ENCODE data around the gene RBM43. TPM values are rescaled to one million over a fixed set of nuclear protein-coding genes. Genes with fewer than 3 reads are reported as not detected.
"Not testable (repeated sequence)": the region's sequence is repeated elsewhere in the genome, so short reads cannot be mapped to it uniquely, and the experiment has no call there.

The RBM43 gene
- total RNA-seq, 1 experiment from 2014 or later, result 3.5 TPM

GRCh38 chr2:151237422-151238025, 24.1 kb downstream of the RBM43 start:
- in situ Hi-C loops (cut with HindIII; ENCODE audit: low sequenced_read_pairs), result no loop called here

DNA sequence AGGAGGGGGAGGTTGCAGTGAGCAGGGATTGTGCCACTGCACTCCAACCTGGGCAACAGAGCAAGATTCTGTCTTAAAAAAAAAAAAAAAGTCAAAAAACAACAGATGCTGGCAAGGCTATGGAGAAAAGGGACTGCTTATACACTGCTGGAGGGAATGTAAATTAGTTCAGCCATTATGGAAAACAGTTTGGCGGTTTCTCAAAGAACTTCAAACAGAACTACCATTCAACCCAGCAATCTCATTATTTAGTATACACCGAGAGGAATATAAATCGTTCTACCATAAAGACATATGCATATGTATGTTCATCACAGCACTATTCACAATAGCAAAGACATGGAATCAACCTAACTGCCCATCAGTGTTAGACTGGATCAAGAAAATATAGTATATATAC, 27.9 kb downstream of the RBM43 start:
- DNase-seq (ENCODE audit: low spot score); in situ Hi-C loops (cut with HindIII; ENCODE audit: low sequenced_read_pairs): not testable (repeated sequence)

More at GRCh38 chr2:151237422-151238025, 24.1 kb downstream of the RBM43 start:
- no peak for DNase-seq (ENCODE audit: low spot score)

DNA sequence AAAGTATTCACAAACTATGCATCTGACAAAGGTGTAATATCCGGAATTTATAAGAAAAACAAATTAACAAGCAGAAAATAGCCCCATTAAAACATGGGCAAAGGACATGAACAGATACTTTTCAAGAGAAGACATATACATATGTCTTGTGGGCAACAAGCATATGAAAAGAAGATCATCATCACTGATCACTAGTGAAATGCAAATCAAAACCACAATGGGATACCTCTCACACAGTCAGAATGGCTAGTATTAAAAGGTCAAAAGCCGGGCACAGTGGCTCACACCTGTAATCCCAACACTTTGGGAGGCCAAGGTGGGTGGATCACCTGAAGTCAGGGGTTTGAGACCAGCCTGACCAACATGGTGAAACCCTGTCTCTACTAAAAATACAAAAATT, 28.4 kb downstream of the RBM43 start:
- in situ Hi-C loops (cut with HindIII; ENCODE audit: low sequenced_read_pairs); DNase-seq (ENCODE audit: low spot score): not testable (repeated sequence)

- in situ Hi-C loops (cut with HindIII; ENCODE audit: low sequenced_read_pairs), result no loop called here
- DNase-seq (ENCODE audit: low spot score), result no peak
These were observed 31.0 kb downstream of the RBM43 start for GRCh38 chr2:151230627-151231140.

DNA sequence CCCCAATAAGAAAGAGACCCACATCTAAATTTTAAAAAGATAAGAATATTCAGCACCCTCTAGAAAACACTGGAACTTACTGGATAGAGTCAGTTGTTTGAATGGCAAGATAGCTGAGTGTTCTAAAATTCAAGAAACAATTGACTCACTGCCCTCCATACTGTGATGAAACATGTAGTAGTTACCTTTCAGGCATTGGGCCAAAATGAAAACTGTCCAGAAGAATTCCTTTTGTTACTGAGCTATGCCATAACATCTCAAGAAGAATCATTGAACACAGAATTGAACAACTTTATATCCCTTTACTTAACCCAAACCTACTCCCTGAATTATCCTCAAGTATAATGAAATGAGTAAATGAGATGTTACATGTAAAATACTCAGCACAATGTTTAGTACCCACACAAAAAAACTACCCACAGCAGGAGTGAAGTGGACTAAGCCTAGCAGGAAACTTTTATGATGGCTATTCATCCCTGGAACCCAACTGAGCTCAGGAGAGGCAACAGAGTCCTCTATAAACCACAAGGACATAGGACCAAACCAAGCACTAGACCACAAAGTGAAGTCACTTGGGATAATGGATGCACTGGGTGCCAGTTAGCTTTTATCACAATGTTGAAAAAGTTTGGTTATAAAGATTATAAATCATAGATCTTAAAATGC, 32.7 kb downstream of the RBM43 start:
- in situ Hi-C loops (cut with HindIII; ENCODE audit: low sequenced_read_pairs), result no loop called here

GRCh38 chr2:151217343-151217742, 44.3 kb downstream of the RBM43 start:
- no peak for DNase-seq (ENCODE audit: low spot score)
- in situ Hi-C loops (cut with HindIII; ENCODE audit: low sequenced_read_pairs), result no loop called here

More for the DNA sequence above, 32.7 kb downstream of the RBM43 start:
- no peak for DNase-seq (ENCODE audit: low spot score)

- no peak for DNase-seq (ENCODE audit: low spot score)
- in situ Hi-C loops (cut with HindIII; ENCODE audit: low sequenced_read_pairs), result no loop called here
These were observed 54.6 kb downstream of the RBM43 start for GRCh38 chr2:151207100-151207499.

DNA sequence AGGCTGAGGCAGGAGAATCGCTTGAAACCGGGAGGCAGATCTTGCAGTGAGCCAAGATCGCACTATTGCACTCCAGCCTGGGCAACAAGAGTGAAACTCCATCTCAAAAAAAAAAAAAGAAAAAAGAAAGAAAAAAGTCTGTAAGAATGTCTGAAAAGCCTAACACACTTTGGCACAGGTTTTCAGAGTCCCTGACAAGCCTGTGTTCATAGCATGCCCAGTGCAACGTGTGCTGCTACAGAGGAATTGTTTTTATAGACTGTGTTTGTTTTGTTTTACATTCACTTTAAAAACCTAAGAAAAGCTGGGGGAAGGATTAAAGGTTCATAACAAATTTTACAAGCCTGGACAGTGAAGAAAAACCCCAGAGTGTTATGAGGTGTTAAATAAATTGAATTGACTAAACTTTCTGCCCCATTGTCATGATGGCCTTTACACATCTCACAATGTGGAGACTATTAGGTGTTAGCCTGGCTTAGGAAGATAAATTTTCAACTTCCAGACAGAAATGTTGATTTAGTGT, 55.2 kb downstream of the RBM43 start:
- DNase-seq (ENCODE audit: low spot score), result no peak
- in situ Hi-C loops (cut with HindIII; ENCODE audit: low sequenced_read_pairs), result no loop called here

- in situ Hi-C loops (cut with HindIII; ENCODE audit: low sequenced_read_pairs), result no loop called here
These were observed 56.1 kb downstream of the RBM43 start for GRCh38 chr2:151205571-151205970.

DNA sequence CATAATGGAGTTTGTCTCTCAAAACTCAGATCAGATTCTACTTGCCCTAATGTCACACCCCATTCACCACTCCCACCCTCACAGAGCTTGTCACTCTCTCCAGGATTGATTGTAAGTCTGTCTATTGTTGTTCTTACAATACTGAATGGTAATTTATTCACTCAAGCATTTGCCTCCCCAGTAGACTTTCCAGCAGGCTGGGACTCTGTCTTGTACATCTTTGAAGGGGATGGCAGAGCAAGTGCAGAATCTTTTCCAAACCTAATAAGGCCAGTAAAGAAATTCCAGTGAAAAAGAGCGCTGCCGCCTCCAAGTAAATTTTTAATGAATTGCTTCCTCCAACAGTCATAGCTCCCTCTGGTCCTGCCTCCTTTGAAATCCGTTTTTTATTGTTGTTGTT, 56.9 kb downstream of the RBM43 start:
- in situ Hi-C loops (cut with HindIII; ENCODE audit: low sequenced_read_pairs), result no loop called here
- DNase-seq (ENCODE audit: low spot score), result no peak

More at GRCh38 chr2:151205571-151205970, 56.1 kb downstream of the RBM43 start:
- no peak for DNase-seq (ENCODE audit: low spot score)

DNA sequence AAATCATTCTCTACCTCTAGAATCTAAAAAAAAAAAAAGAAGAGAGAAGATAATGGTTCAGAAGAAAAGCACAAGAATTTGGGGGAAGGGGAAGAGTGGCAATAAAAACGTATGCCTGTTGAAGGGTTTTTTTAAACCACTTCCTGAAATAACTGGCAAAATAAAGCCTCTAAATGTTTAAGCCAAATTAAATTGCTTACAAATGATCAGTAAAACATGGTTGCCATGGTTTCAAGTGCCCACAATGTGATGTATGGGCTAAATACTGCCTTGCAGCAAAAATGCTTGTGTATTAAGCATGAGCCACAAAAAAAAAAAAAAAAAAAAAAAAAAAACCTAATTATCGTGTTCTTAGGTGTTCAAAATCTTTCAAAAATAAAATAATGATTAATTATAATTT, 60.8 kb downstream of the RBM43 start:
- in situ Hi-C loops (cut with HindIII; ENCODE audit: low sequenced_read_pairs), result no loop called here
- DNase-seq (ENCODE audit: low spot score), result no peak

DNA sequence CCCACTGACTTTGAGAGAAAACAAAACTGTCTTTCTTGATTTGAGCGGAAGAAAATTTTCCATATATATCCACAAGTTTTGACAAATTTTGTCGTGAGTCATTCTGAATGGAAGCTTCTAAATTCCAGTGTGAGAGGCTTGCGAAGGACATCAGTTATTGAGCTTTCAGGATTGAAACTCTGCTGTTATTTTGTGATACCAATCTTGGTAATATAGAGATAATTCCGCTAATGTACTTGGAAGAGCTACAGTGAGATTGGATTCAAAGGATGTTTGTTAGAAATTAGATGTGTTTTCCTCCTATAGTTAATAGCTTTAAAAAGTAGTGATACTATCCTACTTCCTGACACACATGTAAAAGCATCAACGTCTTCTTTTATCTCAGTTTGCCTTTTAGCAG, 61.4 kb downstream of the RBM43 start:
- in situ Hi-C loops (cut with HindIII; ENCODE audit: low sequenced_read_pairs), result no loop called here
- DNase-seq (ENCODE audit: low spot score), result no peak

- DNase-seq (ENCODE audit: low spot score), result no peak
- in situ Hi-C loops (cut with HindIII; ENCODE audit: low sequenced_read_pairs), result no loop called here
These were observed 63.0 kb downstream of the RBM43 start for GRCh38 chr2:151198645-151199044.

Other genes starting within 250 kb of the RBM43 start
- not detected in 2 replicates for gene NMI, start 27.8 kb upstream of the RBM43 start, total RNA-seq (2014; rRNA removed; shearing (Covaris generic))
- not detected in 2 replicates for gene TNFAIP6, start 95.7 kb upstream of the RBM43 start, total RNA-seq (2014; rRNA removed; shearing (Covaris generic))
- gene RIF1, start 148.0 kb upstream of the RBM43 start, total RNA-seq (2014; rRNA removed; shearing (Covaris generic)), result 20.9 and 26.8 TPM in 2 replicates